OCI-LY7 (cell line): ENCODE data around the gene RNF166. TPM values are rescaled to one million over a fixed set of nuclear protein-coding genes. Genes with fewer than 3 reads are reported as not detected.

ENCODE experiments used
- BruUV-seq: library from RNA; stranded (reverse); fragments of 400-500 nt; replicated peaks from 2 replicates; lab custom pipeline; 2021; lab: Mats Ljungman, UMichigan
- CTCF ChIA-PET: fragments of 300-600 bp; sonication (Branson Sonifier 250); formaldehyde crosslinking; loops from one replicate; lab custom pipeline; 2022; ENCODE audit warnings: antibody characterized with exemption; ENCODE audit not compliant: unreplicated experiment; lab: Charles Lee
- POLR2A ChIA-PET: fragments of 300-600 bp; sonication (Branson Sonifier 250); formaldehyde crosslinking; loops from one replicate; lab custom pipeline; 2022; ENCODE audit warnings: antibody characterized with exemption; lab: Charles Lee
- DNase-seq: peaks from one replicate; pipeline ENCODE4 v3.0.0-alpha.2; 2015; ENCODE audit warnings: low spot score
- H2AFZ ChIP-seq: fragments of 200-600 bp; sonication (generic), shearing (Covaris generic); 2 replicates; pipeline ENCODE4 v1.6.1; 2014; ENCODE audit warnings: mild to moderate bottlenecking, antibody characterized with exemption, low read length, moderate library complexity
- H3K27ac ChIP-seq: fragments of 200-600 bp; sonication (generic); 2 replicates; pipeline ENCODE4 v1.5.1; 2014; ENCODE audit warnings: mixed run types, low read depth, mild to moderate bottlenecking, moderate library complexity, low read length, inconsistent platforms; ENCODE audit not compliant: poor library complexity, severe bottlenecking
- H3K36me3 ChIP-seq: fragments of 200-600 bp; sonication (generic); 2 replicates; pipeline ENCODE4 v1.6.1; 2014; ENCODE audit warnings: mild to moderate bottlenecking, antibody characterized with exemption, low read length, moderate library complexity, mixed read lengths; ENCODE audit not compliant: insufficient read depth
- H3K4me1 ChIP-seq: fragments of 200-600 bp; sonication (generic); 2 replicates; pipeline ENCODE4 v1.5.1; 2014; ENCODE audit warnings: mild to moderate bottlenecking, low read length; ENCODE audit not compliant: insufficient read depth, poor library complexity, severe bottlenecking
- H3K4me2 ChIP-seq: fragments of 200-600 bp; sonication (generic); 2 replicates; pipeline ENCODE4 v1.6.1; 2014; ENCODE audit warnings: mild to moderate bottlenecking, low read length
- H3K4me3 ChIP-seq: fragments of 200-600 bp; sonication (generic); 2 replicates; pipeline ENCODE4 v1.5.1; 2014; ENCODE audit warnings: mild to moderate bottlenecking, low read depth, low read length; ENCODE audit not compliant: poor library complexity, severe bottlenecking
- H3K79me2 ChIP-seq: fragments of 200-600 bp; sonication (generic); 2 replicates; pipeline ENCODE4 v1.6.1; 2016; ENCODE audit warnings: low read depth, mild to moderate bottlenecking, low read length, moderate library complexity, mixed read lengths; ENCODE audit not compliant: insufficient read depth
- H3K9me2 ChIP-seq: fragments of 200-600 bp; sonication (generic); 2 replicates; pipeline ENCODE4 v1.6.1; 2016; ENCODE audit warnings: mild to moderate bottlenecking, low read length, mixed read lengths; ENCODE audit not compliant: insufficient read depth
- H3K9me3 ChIP-seq: fragments of 200-600 bp; sonication (generic); 2 replicates; pipeline ENCODE4 v1.6.1; 2014; ENCODE audit warnings: mild to moderate bottlenecking, mixed run types, low read length, mixed read lengths
- H4K20me1 ChIP-seq: fragments of 200-600 bp; sonication (generic); 2 replicates; pipeline ENCODE4 v1.6.1; 2014; ENCODE audit warnings: mild to moderate bottlenecking, antibody characterized with exemption, low read length, moderate library complexity, mixed read lengths; ENCODE audit not compliant: insufficient read depth
- EZH2phosphoT487 ChIP-seq: fragments of 200-600 bp; sonication (generic); IDR thresholded peaks from 2 replicates; pipeline ENCODE4 v1.6.1; 2018; ENCODE audit warnings: low read depth, borderline replicate concordance, mild to moderate bottlenecking, mixed run types, antibody characterized with exemption, low read length, moderate library complexity, mixed read lengths
- intact Hi-C: fragments of 100-400 bp; cut with micrococcal nuclease; formaldehyde crosslinking; loops from one replicate; pipeline ENCODE4 v1.10.0; 2022; ENCODE audit not compliant: unreplicated experiment
- total RNA-seq, 2 experiments: library from RNA; depleted of rRNA in 1 of 2; stranded (reverse); fragments of >200 nt in 1 of 2; shearing (Covaris generic) in 1 of 2; gene quantifications; 2 replicates each; pipeline ENCODE4 v1.2.3, GENCODE V29; 2014 to 2022
- TF ChIP-seq, protein P1 (sequence below): fragments of 200-600 bp; sonication (generic); conservative IDR thresholded peaks from 2 replicates; pipeline ENCODE4 v1.5.1; 2014; ENCODE audit warnings: mild to moderate bottlenecking, antibody characterized with exemption, low read length, moderate library complexity, mixed read lengths

The RNF166 gene
- total RNA-seq, 2 experiments from 2014 or later, result 52.4 to 56.2 TPM

DNA sequence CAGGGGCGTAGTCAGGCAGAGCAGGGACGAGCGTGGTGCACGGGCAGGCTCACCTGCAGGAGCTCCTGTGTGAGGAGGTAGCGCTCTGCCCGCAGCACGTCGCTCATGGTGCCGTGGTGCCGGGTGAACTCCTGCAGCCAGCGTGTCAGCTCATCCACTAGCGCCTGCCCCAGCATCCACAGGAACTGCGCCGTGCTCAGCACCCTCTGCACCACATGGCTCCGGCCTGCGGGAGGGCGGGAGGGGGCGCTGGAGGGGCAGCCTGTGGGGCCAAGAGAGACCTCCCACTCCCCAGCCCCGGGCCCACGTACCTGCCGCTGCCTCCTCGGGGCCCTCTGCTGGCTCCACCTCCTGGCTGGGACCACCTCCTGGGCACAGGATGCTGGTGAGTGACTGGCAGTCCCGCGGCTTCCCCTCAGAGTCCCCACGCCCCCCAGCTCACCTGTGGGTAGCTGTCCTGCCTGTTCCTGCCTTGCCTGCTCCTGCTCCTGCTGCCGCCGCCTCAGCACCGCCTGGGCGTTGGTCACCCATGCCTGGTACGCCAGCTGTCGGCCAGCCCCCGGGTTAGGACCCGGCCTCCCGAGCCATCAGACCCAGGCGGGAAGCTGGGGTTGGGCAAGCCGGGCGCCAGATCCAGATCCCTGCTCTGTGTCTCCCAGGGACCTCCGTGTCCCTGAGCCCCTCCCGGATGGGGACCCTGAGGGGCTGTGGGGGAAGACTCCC is 16.7 kb upstream of the RNF166 start:
- Histone ChIP-seq H3K9me3 (no peaks in the 10 kb centered on the region), H3K9me2 (no peaks in the 10 kb centered on the region), H3K36me3 (peaks cover 84% of the 10 kb centered on the region), H3K79me2 (no peaks in the 10 kb centered on the region), H3K4me2 (no peak overlapping the region), H3K27ac (no peak overlapping the region), H2AFZ (no peak overlapping the region), H3K4me1 (no peaks in the 10 kb centered on the region), H3K4me3 (no peak overlapping the region), H4K20me1 (no peaks in the 10 kb centered on the region)
- ChIA-PET POLR2A (no interaction called here), CTCF (no interaction called here)
- intact Hi-C loops, result no loop called here
- TF ChIP-seq, protein P1, sequence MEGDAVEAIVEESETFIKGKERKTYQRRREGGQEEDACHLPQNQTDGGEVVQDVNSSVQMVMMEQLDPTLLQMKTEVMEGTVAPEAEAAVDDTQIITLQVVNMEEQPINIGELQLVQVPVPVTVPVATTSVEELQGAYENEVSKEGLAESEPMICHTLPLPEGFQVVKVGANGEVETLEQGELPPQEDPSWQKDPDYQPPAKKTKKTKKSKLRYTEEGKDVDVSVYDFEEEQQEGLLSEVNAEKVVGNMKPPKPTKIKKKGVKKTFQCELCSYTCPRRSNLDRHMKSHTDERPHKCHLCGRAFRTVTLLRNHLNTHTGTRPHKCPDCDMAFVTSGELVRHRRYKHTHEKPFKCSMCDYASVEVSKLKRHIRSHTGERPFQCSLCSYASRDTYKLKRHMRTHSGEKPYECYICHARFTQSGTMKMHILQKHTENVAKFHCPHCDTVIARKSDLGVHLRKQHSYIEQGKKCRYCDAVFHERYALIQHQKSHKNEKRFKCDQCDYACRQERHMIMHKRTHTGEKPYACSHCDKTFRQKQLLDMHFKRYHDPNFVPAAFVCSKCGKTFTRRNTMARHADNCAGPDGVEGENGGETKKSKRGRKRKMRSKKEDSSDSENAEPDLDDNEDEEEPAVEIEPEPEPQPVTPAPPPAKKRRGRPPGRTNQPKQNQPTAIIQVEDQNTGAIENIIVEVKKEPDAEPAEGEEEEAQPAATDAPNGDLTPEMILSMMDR, result no peak
- TF ChIP-seq EZH2phosphoT487, result no peak
- DNase-seq, result no peak
- BruUV-seq, result no TSS peak

DNA sequence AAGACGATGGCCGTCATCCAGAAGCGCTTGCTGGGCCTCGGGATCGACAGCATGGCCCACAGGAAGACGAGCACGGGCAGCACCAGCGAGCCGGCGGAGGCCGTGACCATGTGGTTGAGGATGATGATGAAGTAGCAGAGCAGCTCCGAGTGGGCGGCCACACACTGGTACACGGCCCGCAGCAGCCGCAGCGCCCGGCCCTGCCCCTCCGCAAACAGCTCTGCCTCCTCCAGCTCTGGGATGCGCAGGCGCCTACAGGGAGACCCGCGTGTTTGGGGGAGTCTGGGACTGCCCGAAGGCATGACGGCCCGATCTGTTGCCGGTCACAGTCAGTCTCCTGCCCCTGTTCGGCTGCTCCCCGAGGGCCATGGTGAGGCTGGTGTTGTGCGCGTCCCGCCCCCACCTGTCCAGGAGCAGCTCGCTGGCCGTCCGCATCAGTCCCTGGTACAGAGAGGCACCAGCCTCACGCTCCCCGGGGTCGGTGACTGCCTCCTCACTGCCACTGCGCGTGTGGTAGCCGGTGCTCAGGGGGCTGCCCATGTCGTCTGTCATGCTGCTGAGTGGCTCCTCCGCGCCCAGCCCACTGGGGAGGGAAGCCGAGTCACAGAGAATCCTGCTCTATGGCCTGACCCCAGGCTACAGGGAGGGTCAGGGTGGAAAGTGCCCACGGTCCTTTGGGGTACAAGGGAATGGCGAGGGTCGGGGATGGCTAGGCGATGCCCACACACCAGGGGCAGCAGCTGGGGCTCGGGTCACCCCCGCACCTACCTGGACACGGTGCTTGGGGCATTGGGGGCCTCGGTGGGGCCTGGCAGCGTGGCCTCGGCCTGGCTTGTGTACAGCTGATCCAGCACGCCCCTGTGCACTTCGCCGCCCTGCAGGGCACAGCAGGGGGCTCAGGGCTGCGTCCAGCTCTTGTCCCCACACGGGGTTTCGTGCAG is 15.9 kb upstream of the RNF166 start:
- Histone ChIP-seq H3K4me1 (no peaks in the 10 kb centered on the region), H3K79me2 (no peaks in the 10 kb centered on the region), H3K9me3 (no peaks in the 10 kb centered on the region), H3K27ac (no peak overlapping the region), H2AFZ (no peak overlapping the region), H4K20me1 (no peaks in the 10 kb centered on the region), H3K4me3 (no peak overlapping the region), H3K4me2 (no peak overlapping the region), H3K36me3 (peaks cover 88% of the 10 kb centered on the region), H3K9me2 (no peaks in the 10 kb centered on the region)
- no peak for TF ChIP-seq EZH2phosphoT487
- TF ChIP-seq, protein P1, result no peak
- ChIA-PET CTCF (no interaction called here), POLR2A (no interaction called here)
- DNase-seq, result no peak
- intact Hi-C loops, result no loop called here
- no TSS peak for BruUV-seq
